Dedifferentiated amniotic fluid mesenchymal stem cell (primary cell): ENCODE measurements around the gene DMD.

Experiments
- DNase-seq: peaks from one replicate; pipeline ENCODE4 v3.0.0-alpha.2; 2016; ENCODE audit errors: extremely low spot score

DMD gene

GRCh38 chrX:32489125-32489524 is 722.2 kb downstream of the DMD start:
- DNase-seq, result no peak

- DNase-seq, result no peak
Measured at GRCh38 chrX:32483534-32484136, 727.7 kb downstream of the DMD start.

- no peak for DNase-seq
Measured at GRCh38 chrX:32480019-32480418, 731.3 kb downstream of the DMD start.

- no peak for DNase-seq
Measured at GRCh38 chrX:32472364-32472763, 739.0 kb downstream of the DMD start.

- DNase-seq, result no peak
Measured at GRCh38 chrX:32455704-32456103, 755.6 kb downstream of the DMD start.

GRCh38 chrX:32451954-32452695 is 759.2 kb downstream of the DMD start:
- no peak for DNase-seq

- no peak for DNase-seq
Measured at GRCh38 chrX:32448945-32449344, 762.4 kb downstream of the DMD start.

- DNase-seq, result no peak
Measured at GRCh38 chrX:32448320-32448719, 763.0 kb downstream of the DMD start.

GRCh38 chrX:32447640-32448039 is 763.7 kb downstream of the DMD start:
- no peak for DNase-seq

GRCh38 chrX:32443841-32444240 is 767.5 kb downstream of the DMD start:
- DNase-seq, result no peak

GRCh38 chrX:32421266-32421665 is 790.1 kb downstream of the DMD start:
- DNase-seq, result no peak

- no peak for DNase-seq
Measured at GRCh38 chrX:32408389-32408788, 803.0 kb downstream of the DMD start.

- DNase-seq, result no peak
Measured at GRCh38 chrX:32397562-32398216, 813.7 kb downstream of the DMD start.

GRCh38 chrX:32395878-32396277 is 815.5 kb downstream of the DMD start:
- no peak for DNase-seq

GRCh38 chrX:32392655-32393054 is 818.7 kb downstream of the DMD start:
- no peak for DNase-seq

GRCh38 chrX:32370456-32371205 is 840.7 kb downstream of the DMD start:
- DNase-seq, result no peak

- no peak for DNase-seq
Measured at GRCh38 chrX:32293962-32294700, 917.2 kb downstream of the DMD start.

GRCh38 chrX:32289356-32289755 is 922.0 kb downstream of the DMD start:
- DNase-seq, result no peak

GRCh38 chrX:32281853-32282252 is 929.5 kb downstream of the DMD start:
- no peak for DNase-seq

GRCh38 chrX:32280921-32281320 is 930.4 kb downstream of the DMD start:
- DNase-seq, result no peak

GRCh38 chrX:32280489-32280888 is 930.9 kb downstream of the DMD start:
- DNase-seq, result no peak

- no peak for DNase-seq
Measured at GRCh38 chrX:32276153-32276552, 935.2 kb downstream of the DMD start.
